H1 (cell line): Measurements from ENCODE around the gene IARS2. TPM values are rescaled to one million over a fixed set of nuclear protein-coding genes. Genes with fewer than 3 reads are reported as not detected.

Experiments used
- CTCF ChIA-PET: fragments of 300-600 bp; sonication (Branson Sonifier 250); formaldehyde crosslinking; loops from one replicate; lab custom pipeline; 2021; ENCODE audit not compliant: partially characterized antibody; lab: Charles Lee
- POLR2A ChIA-PET: fragments of 300-600 bp; sonication (Branson Sonifier 250); formaldehyde crosslinking; loops from one replicate; lab custom pipeline; 2021; ENCODE audit warnings: inconsistent platforms; ENCODE audit not compliant: partially characterized antibody; lab: Charles Lee
- DNase-seq, 2 experiments: peaks; one replicate each; pipeline versions ENCODE4 v3.0.0 to v3.0.0-alpha.2; 2010 to 2022; ENCODE audit warnings: low spot score in 2 of 2, low read depth in 1 of 2, mixed read lengths in 1 of 2
- FAIRE-seq: peaks from 2 replicates; lab custom pipeline; 2011; peaks lifted over from hg19 to GRCh38; lab: Jason Lieb, UNC
- H2AFZ ChIP-seq: 2 replicates; pipeline ENCODE4 v1.8.1; 2012; ENCODE audit warnings: low read length, inconsistent platforms
- H2AK5ac ChIP-seq: 2 replicates; pipeline ENCODE4 v1.6.1; 2013; ENCODE audit warnings: low read depth, low read length
- H2BK120ac ChIP-seq: replicated peaks from 2 replicates; pipeline ENCODE3; 2013; ENCODE audit warnings: low read depth, low read length, inconsistent platforms
- H2BK12ac ChIP-seq: 2 replicates; pipeline ENCODE4 v1.6.1; 2013; ENCODE audit warnings: low read depth, low read length
- H2BK15ac ChIP-seq: 2 replicates; pipeline ENCODE4 v1.6.1; 2013; ENCODE audit warnings: low read length
- H2BK20ac ChIP-seq: 2 replicates; pipeline ENCODE4 v1.6.1; 2013; ENCODE audit warnings: low read length
- H2BK5ac ChIP-seq: 2 replicates; pipeline ENCODE4 v1.6.1; 2013; ENCODE audit warnings: low read depth, low read length
- H3K14ac ChIP-seq: 2 replicates; pipeline ENCODE4 v1.6.1; 2013; ENCODE audit warnings: inconsistent platforms; ENCODE audit not compliant: insufficient read length
- H3K18ac ChIP-seq: 2 replicates; pipeline ENCODE4 v1.6.1; 2013; ENCODE audit warnings: low read length; ENCODE audit errors: extremely low read depth
- H3K23ac ChIP-seq: 2 replicates; pipeline ENCODE4 v1.6.1; 2013; ENCODE audit warnings: inconsistent platforms; ENCODE audit not compliant: insufficient read length
- H3K23me2 ChIP-seq: 2 replicates; pipeline ENCODE4 v1.6.1; 2013; ENCODE audit warnings: low read depth, low read length
- H3K27ac ChIP-seq: 2 replicates; pipeline ENCODE4 v1.6.1; 2011; ENCODE audit warnings: low read depth, low read length, inconsistent platforms
- H3K27me3 ChIP-seq, 4 experiments: replicated peaks in 1 of 4; 1 replicate in 1 of 4; 2 replicates in 3 of 4; pipeline versions ENCODE4 v1.6.1 to v1.8.1; 2011 to 2013; ENCODE audit warnings: low read length in 3 of 4, mild to moderate bottlenecking in 3 of 4, inconsistent platforms in 2 of 4, mixed read lengths in 2 of 4, moderate library complexity in 1 of 4; ENCODE audit not compliant: control insufficient read depth in 3 of 4, insufficient read depth in 3 of 4; ENCODE audit errors: extremely low read depth in 1 of 4
- H3K36me3 ChIP-seq, 4 experiments: 2 replicates each; pipeline versions ENCODE4 v1.6.1 to v1.8.1; 2011 to 2013; ENCODE audit warnings: mild to moderate bottlenecking in 4 of 4, low read length in 3 of 4, moderate library complexity in 2 of 4, control low read depth in 1 of 4, inconsistent platforms in 1 of 4; ENCODE audit not compliant: insufficient read depth in 4 of 4, control insufficient read depth in 2 of 4
- H3K4ac ChIP-seq: replicated peaks from 2 replicates; pipeline ENCODE3; 2013; ENCODE audit warnings: low read length, low read depth, mixed read lengths, inconsistent platforms; ENCODE audit not compliant: insufficient read length
- H3K4me1 ChIP-seq, 4 experiments: replicated peaks in 1 of 4; 1 replicate in 1 of 4; 2 replicates in 3 of 4; pipeline versions ENCODE4 v1.6.1 to v1.8.1; 2011 to 2013; ENCODE audit warnings: low read length in 3 of 4, inconsistent platforms in 2 of 4, mixed read lengths in 1 of 4; ENCODE audit not compliant: insufficient read depth in 4 of 4, control insufficient read depth in 3 of 4
- H3K4me2 ChIP-seq, 2 experiments: 2 replicates each; pipeline versions ENCODE4 v1.6.1 to v1.8.1; 2011 to 2013; ENCODE audit warnings: low read depth in 2 of 2, low read length in 2 of 2, control low read depth in 1 of 2, inconsistent platforms in 1 of 2, mild to moderate bottlenecking in 1 of 2; ENCODE audit not compliant: insufficient read depth in 1 of 2
- H3K4me3 ChIP-seq, 4 experiments: fragments of 200-600, 300-600 bp in 1 of 4; sonication (generic), shearing (Covaris generic), sonication (Bioruptor Twin) in 1 of 4; 2 replicates each; pipeline versions ENCODE4 v1.5.1 to v1.8.1; 2011 to 2016; ENCODE audit warnings: low read length in 4 of 4, low read depth in 3 of 4, control low read depth in 2 of 4, inconsistent platforms in 2 of 4, mild to moderate bottlenecking in 2 of 4, mixed read lengths in 1 of 4, moderate library complexity in 1 of 4; ENCODE audit not compliant: insufficient read depth in 2 of 4; ENCODE audit errors: extremely low read depth in 1 of 4
- H3K56ac ChIP-seq: replicated peaks from 2 replicates; pipeline ENCODE3; 2013; ENCODE audit warnings: low read depth, mild to moderate bottlenecking, mixed read lengths, low read length, inconsistent platforms; ENCODE audit not compliant: insufficient read length
- H3K79me1 ChIP-seq: 2 replicates; pipeline ENCODE4 v1.6.1; 2013; ENCODE audit warnings: low read depth, low read length, control low read depth
- H3K79me2 ChIP-seq, 2 experiments: 2 replicates each; pipeline versions ENCODE4 v1.6.1 to v1.8.1; 2012 to 2013; ENCODE audit warnings: low read length in 2 of 2, mild to moderate bottlenecking in 2 of 2, inconsistent platforms in 1 of 2; ENCODE audit not compliant: insufficient read depth in 2 of 2, control insufficient read depth in 1 of 2
- H3K9ac ChIP-seq, 4 experiments: replicated peaks in 1 of 4; 1 replicate in 1 of 4; 2 replicates in 3 of 4; pipeline versions ENCODE4 v1.6.1 to v1.8.1; 2011 to 2013; ENCODE audit warnings: low read depth in 3 of 4, low read length in 3 of 4, control low read depth in 2 of 4, mild to moderate bottlenecking in 2 of 4, moderate library complexity in 2 of 4, inconsistent platforms in 1 of 4; ENCODE audit errors: extremely low read depth in 1 of 4
- H3K9me3 ChIP-seq, 2 experiments: 2 replicates each; pipeline versions ENCODE4 v1.6.1 to v1.8.1; 2012 to 2013; ENCODE audit warnings: mild to moderate bottlenecking in 2 of 2, moderate library complexity in 2 of 2, control low read depth in 1 of 2, inconsistent platforms in 1 of 2, low read depth in 1 of 2, low read length in 1 of 2, mixed read lengths in 1 of 2; ENCODE audit not compliant: insufficient read depth in 2 of 2
- H4K20me1 ChIP-seq, 2 experiments: replicated peaks in 1 of 2; 2 replicates each; pipeline versions ENCODE3 to v1.8.1; 2011 to 2013; ENCODE audit warnings: inconsistent platforms in 2 of 2, low read length in 2 of 2, mild to moderate bottlenecking in 1 of 2; ENCODE audit not compliant: insufficient read depth in 2 of 2, control insufficient read depth in 1 of 2
- H4K5ac ChIP-seq: 2 replicates; pipeline ENCODE4 v1.6.1; 2013; ENCODE audit warnings: low read length, low read depth, mixed read lengths, inconsistent platforms; ENCODE audit not compliant: insufficient read length
- H4K8ac ChIP-seq: 2 replicates; pipeline ENCODE4 v1.8.0; 2013; ENCODE audit warnings: mild to moderate bottlenecking, moderate library complexity, low read length, inconsistent platforms; ENCODE audit not compliant: insufficient read depth; ENCODE audit errors: extremely low read depth
- H4K91ac ChIP-seq: replicated peaks from 2 replicates; pipeline ENCODE3; 2013; ENCODE audit warnings: low read length, mixed read lengths, inconsistent platforms; ENCODE audit not compliant: insufficient read length
- ASH2L ChIP-seq: fragments of 200-600, 300-600 bp; sonication (generic); IDR thresholded peaks from one replicate; pipeline ENCODE4 v1.7.1; 2017; ENCODE audit warnings: low read length
- BRCA1 ChIP-seq: IDR thresholded peaks from 2 replicates; pipeline ENCODE4 v1.6.1; 2012; ENCODE audit warnings: low read depth, low read length, improper control_type of control experiment
- CHD1 ChIP-seq: IDR thresholded peaks from 2 replicates; pipeline ENCODE4 v1.6.1; 2012; ENCODE audit warnings: low read depth, low read length, improper control_type of control experiment
- CHD2 ChIP-seq: IDR thresholded peaks from 2 replicates; pipeline ENCODE4 v1.6.1; 2012; ENCODE audit warnings: low read length, improper control_type of control experiment
- EP300 ChIP-seq, 2 experiments: IDR thresholded peaks; 1 replicate in 1 of 2; 2 replicates in 1 of 2; pipeline ENCODE4 v1.6.1; 2011 to 2012; ENCODE audit warnings: low read depth in 2 of 2, low read length in 2 of 2, mild to moderate bottlenecking in 2 of 2, borderline replicate concordance in 1 of 2, inconsistent platforms in 1 of 2, moderate library complexity in 1 of 2
- FOSL1 ChIP-seq: IDR thresholded peaks from 2 replicates; pipeline ENCODE4 v1.6.1; 2011; ENCODE audit warnings: mild to moderate bottlenecking, low read depth, low read length, moderate library complexity; ENCODE audit not compliant: insufficient read depth
- KDM4A ChIP-seq: IDR thresholded peaks from one replicate; pipeline ENCODE4 v1.7.1; 2012; ENCODE audit warnings: low read depth, mild to moderate bottlenecking, moderate library complexity, low read length, inconsistent platforms; ENCODE audit not compliant: severe bottlenecking
- SP1 ChIP-seq: IDR thresholded peaks from 2 replicates; pipeline ENCODE4 v1.6.1; 2011; ENCODE audit warnings: low read depth, low read length
- TCF12 ChIP-seq: IDR thresholded peaks from 2 replicates; pipeline ENCODE4 v1.6.1; 2011; ENCODE audit warnings: low read depth, mild to moderate bottlenecking, low read length
- WGBS, 2 experiments: shearing (Covaris generic) in 1 of 2; methylation state at CpG; one replicate each; pipeline versions ENCODE4 v1.1.6 to v1.1.7; 2013 to 2015; ENCODE audit warnings: low lambda C conversion rate in 2 of 2, mixed read lengths in 2 of 2, inconsistent platforms in 1 of 2, low coverage in 1 of 2, missing lambda C conversion rate in 1 of 2; ENCODE audit not compliant: insufficient replicate concordance in 2 of 2, insufficient coverage in 1 of 2, insufficient read length in 1 of 2; ENCODE audit errors: extremely low coverage in 1 of 2, missing lambda C conversion rate in 1 of 2; 5-methylcytosine and 5-hydroxymethylcytosine counted together
- polyA plus RNA-seq, 7 experiments: library from polyadenylated mRNA; depleted of rRNA in 3 of 7; stranded (reverse) in 5 of 7; unstranded in 2 of 7; fragments of >200 nt in 5 of 7; fragments of 200-250 nt in 2 of 7; gene quantifications; 1 replicate in 5 of 7; 2 replicates in 1 of 7; 4 replicates in 1 of 7; pipeline versions ENCODE4 v1.2.1 to v1.2.3, GENCODE V29; 2011 to 2013; ENCODE audit warnings: missing spikeins in 2 of 7, mixed read lengths in 2 of 7
- total RNA-seq: library from RNA; stranded (reverse); fragmentation: NEBNext Ultra II Directional; extraction: Animal tissue kit (Norgen Biotek cat#: 25700); gene quantifications from 2 replicates; pipeline ENCODE4 v1.2.1, GENCODE V29; 2021

IARS2 gene
- total and polyA plus RNA-seq, 2 of the 8 experiments (the other 6 are each of a cell fraction or from before 2014, with no cell fraction given), result 15.0 to 69.8 TPM

DNA sequence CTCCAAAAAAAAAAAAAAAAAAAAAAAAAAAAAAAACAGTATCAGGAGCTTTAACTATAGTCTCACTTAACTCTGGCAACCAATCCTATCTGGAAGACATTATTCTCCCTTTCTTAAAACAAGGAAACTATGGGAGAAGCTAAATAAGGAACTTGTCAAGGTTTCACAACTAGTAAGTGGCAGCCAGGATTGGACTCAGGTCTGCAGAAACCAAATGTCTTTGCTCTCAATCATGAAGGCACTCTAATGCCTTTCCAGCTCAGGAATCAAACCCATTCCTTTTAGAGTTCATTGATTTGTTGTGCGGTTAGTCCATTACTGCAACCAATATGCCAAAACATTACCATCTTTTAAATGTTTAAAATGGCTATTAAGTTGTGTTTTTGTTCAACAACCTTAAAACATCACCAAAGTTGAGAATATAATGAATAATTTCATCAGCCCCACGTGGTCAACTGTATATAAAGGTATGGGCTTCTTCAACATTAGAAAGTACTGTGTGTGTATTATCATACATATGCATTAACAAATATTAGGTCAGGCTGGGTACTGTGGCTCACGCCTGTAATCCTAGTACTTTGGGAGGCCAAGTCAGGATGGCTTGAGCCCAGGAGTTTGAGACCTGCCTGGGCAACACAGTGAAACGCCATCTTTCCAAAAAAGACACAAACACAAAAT is 49.1 kb upstream of the IARS2 start:
- H2BK15ac ChIP-seq, result no peak overlapping the region
- no peak overlapping the region for H2AFZ ChIP-seq
- CTCF ChIA-PET, result interaction anchor here (0.9 to 1.0 kb wide), 2 partner anchors 24 to 68 kb away, joined by 3 to 5 read pairs; no protein-coding TSS in a partner anchor
- no peak overlapping the region for H4K5ac ChIP-seq
- H3K4ac ChIP-seq, result no peak overlapping the region
- H3K27ac ChIP-seq, result no peak overlapping the region
- no peaks in the 10 kb centered on the region for H3K27me3 ChIP-seq
- no peak overlapping the region for H2BK5ac ChIP-seq
- peaks cover 0 to 1% of the 10 kb centered on the region in 2 experiments for H4K20me1 ChIP-seq
- no peak overlapping the region for H2BK12ac ChIP-seq
- peak overlapping the region in 2 of 4 experiments; percentile 84 to 89; a peak in 3 of 8 replicates for H3K4me3 ChIP-seq
- no peak overlapping the region for H3K14ac ChIP-seq
- TF ChIP-seq KDM4A (no peak), CHD1 (no peak), TCF12 (no peak), BRCA1 (no peak), ASH2L (no peak), SP1 (no peak), FOSL1 (no peak), EP300 (IDR thresholded peaks at IDR 0.05; ENCODE audit: borderline replicate concordance in 1 of 2, low read depth in 2 of 2, low read length in 2 of 2) (no peak), CHD2 (no peak)
- H2BK120ac ChIP-seq, result no peak overlapping the region
- H3K79me2 ChIP-seq, result peaks cover 5 to 48% of the 10 kb centered on the region in 2 experiments
- H3K36me3 ChIP-seq, result peaks cover 0 to 3% (median under 1%) of the 10 kb centered on the region in 4 experiments; a peak in 3 of 8 replicates
- no peak overlapping the region for H2BK20ac ChIP-seq
- no peak overlapping the region for H4K8ac ChIP-seq
- H3K23ac ChIP-seq, result no peak overlapping the region
- FAIRE-seq, result no peak
- 0 out of 2 replicates have a peak, but pooled peaks cover 3% of the 10 kb centered on the region for H3K23me2 ChIP-seq
- H3K56ac ChIP-seq, result no peak overlapping the region
- peak overlapping the region; percentile 41 to 82 for H3K4me2 ChIP-seq
- H4K91ac ChIP-seq, result no peak overlapping the region
- H3K4me1 ChIP-seq, result peaks cover 0 to 3% (median 0%) of the 10 kb centered on the region in 4 experiments; a peak in 3 of 7 replicates
- H3K9me3 ChIP-seq, result no peaks in the 10 kb centered on the region
- no peak for DNase-seq
- no peak overlapping the region for H2AK5ac ChIP-seq
- POLR2A ChIA-PET, result interaction anchor here (0.9 to 1.1 kb wide), 2 partner anchors 9 to 13 kb away, joined by 3 read pairs; no protein-coding TSS in a partner anchor
- H3K18ac ChIP-seq, result no peak overlapping the region
- H3K79me1 ChIP-seq, result no peaks in the 10 kb centered on the region
- WGBS, 2 experiments, result 86% methylated on average over 4 of the region's 4 CpGs; no CpG with 5 or more reads in 1 of the 2 experiments
- H3K9ac ChIP-seq, result no peak overlapping the region; a peak in 1 of 7 replicates
